RWPE1 (cell line): ENCODE results near the gene ATAT1.
"Not testable (repeated sequence)": the region's sequence is repeated elsewhere in the genome, so short reads cannot be mapped to it uniquely, and the experiment has no call there.

Source experiments
- CTCF ChIA-PET: fragments of 350-600 bp; sonication (Branson Sonifier 250); formaldehyde crosslinking; extraction: SDS; loops from one replicate; lab custom pipeline; 2021; lab: Yijun Ruan, JAX
- POLR2A ChIA-PET: fragments of 400-600 bp; formaldehyde crosslinking; extraction: SDS; loops from one replicate; lab custom pipeline; 2020; ENCODE audit warnings: antibody characterized with exemption; ENCODE audit not compliant: low non-redundant PET; lab: Yijun Ruan, JAX
- DNase-seq: peaks from one replicate; pipeline ENCODE4 v3.0.0; 2012; ENCODE audit warnings: low spot score
- H3K27ac ChIP-seq: fragments of 450-650 bp; 2 replicates; pipeline ENCODE4 v1.5.1; 2017
- CTCF ChIP-seq: fragments of 450-650 bp; conservative IDR thresholded peaks from 2 replicates; pipeline ENCODE4 v1.5.1; 2017; ENCODE audit warnings: low read depth, mild to moderate bottlenecking

Gene ATAT1

DNA sequence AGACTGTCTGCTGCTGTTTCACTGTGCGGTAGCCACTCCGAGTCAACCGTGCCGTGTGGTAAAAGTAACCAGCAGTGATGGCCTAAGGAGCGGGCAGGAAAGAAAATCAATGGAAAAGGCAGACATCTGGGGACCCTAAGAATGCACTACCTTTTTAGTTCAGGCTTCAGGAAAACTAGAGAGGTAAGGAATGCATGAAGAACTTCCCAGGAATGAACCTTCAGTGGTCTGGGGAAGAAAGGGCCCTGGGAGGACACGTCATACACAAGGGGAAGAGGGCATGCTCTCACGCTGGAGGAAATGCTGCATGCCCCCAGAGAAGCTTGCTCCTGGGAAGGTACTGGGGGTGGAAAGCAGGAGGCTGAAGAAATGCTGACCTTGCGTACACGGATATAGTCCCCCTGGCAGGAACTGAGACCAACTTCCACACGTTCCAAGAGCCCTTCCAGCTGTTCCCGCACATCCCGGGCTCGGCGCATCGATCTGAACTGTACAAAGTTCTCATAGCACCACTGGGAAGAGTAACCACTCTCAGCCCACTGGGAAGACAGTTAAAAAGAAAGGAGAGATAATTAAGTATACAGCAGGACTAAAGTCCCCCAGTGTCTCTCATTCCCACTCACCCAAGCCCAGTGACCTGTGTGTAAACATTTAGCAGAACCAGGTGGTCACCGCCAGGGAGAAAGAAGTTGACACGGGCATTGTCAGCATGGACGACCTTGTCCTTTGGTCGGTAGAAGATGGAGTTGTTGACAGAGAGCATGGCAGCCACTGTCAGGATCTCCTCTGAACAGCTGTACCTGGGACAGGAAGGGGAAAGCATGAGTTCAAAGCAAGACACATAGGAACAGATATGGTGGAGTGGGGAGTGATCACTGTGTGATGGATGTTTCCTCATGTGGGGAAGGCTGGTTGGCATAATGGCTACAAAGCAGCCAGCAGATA lies 28.4 kb downstream of the ATAT1 start:
- ChIA-PET POLR2A (no interaction called here), CTCF (interaction anchor here (0.6 kb wide), 1 partner anchor 15 kb away, joined by 3 read pairs; no protein-coding TSS in a partner anchor)
- H3K27ac ChIP-seq: peak overlapping the region; percentile 7; the same call in 1 of the 2 replicates
- no peak for TF ChIP-seq CTCF
- no peak for DNase-seq

GRCh38 chr6:30655743-30656094 lies 29.0 kb downstream of the ATAT1 start:
- no peak for DNase-seq
- no peak for TF ChIP-seq CTCF
- H3K27ac ChIP-seq: no peak overlapping the region
- POLR2A ChIA-PET: no interaction called here
- CTCF ChIA-PET: interaction anchor here (0.6 kb wide), 1 partner anchor 14 kb away, joined by 3 read pairs; no protein-coding TSS in a partner anchor

GRCh38 chr6:30656513-30656912 lies 29.8 kb downstream of the ATAT1 start:
- POLR2A ChIA-PET: no interaction called here
- CTCF ChIA-PET: interaction anchor here (0.5 to 0.7 kb wide), 2 partner anchors 10 to 431 kb away, joined by 3 read pairs; no protein-coding TSS in a partner anchor
- DNase-seq: no peak
- TF ChIP-seq CTCF: no peak
- 0 out of 2 replicates have a peak overlapping the region, but pooled peaks have one; percentile 9 for H3K27ac ChIP-seq

GRCh38 chr6:30657454-30657853 lies 30.8 kb downstream of the ATAT1 start:
- H3K27ac ChIP-seq: no peak overlapping the region
- no peak for DNase-seq
- POLR2A ChIA-PET: no interaction called here
- TF ChIP-seq CTCF: no peak
- CTCF ChIA-PET: no interaction called here

DNA sequence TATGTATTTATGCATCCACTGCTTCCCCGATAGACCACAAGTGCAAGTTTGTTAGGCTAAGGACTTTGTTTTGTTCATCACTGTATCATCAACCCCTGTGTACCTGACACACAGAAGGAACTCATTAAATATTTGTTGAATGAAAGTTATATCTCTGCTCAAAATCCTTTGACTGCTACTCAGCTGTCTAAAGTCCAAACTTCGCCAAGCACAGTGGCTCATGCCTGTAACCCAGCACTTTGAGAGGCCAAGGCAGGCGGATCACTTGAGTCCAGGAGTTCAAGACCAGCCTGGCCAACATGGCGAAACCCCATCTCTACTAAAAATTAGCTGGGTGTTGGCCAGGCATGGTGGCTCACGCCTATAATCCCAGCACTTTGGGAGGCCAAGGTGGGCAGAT lies 31.2 kb downstream of the ATAT1 start:
- DNase-seq, POLR2A ChIA-PET, H3K27ac ChIP-seq: not testable (repeated sequence)
- CTCF ChIA-PET: interaction anchor here (0.7 kb wide), 1 partner anchor 41 kb away, joined by 3 read pairs; no protein-coding TSS in a partner anchor

- H3K27ac ChIP-seq: no peak overlapping the region
- ChIA-PET POLR2A (no interaction called here), CTCF (interaction anchor here (0.7 to 1.0 kb wide), 3 partner anchors 14 to 415 kb away, joined by 3 to 5 read pairs (median 3); no protein-coding TSS in a partner anchor)
- DNase-seq: no peak
- TF ChIP-seq CTCF: no peak
These were observed 38.5 kb downstream of the ATAT1 start for GRCh38 chr6:30664994-30665767.

- CTCF ChIA-PET, POLR2A ChIA-PET, H3K27ac ChIP-seq: not testable (repeated sequence)
These were observed 39.6 kb downstream of the ATAT1 start for GRCh38 chr6:30666300-30666699.

More at GRCh38 chr6:30666300-30666699, 39.6 kb downstream of the ATAT1 start:
- DNase-seq: not testable (repeated sequence)
